ENCODE measurements around the gene MLXIP.

The MLXIP gene

GRCh38 chr12:122064025-122064777 is 14.4 kb upstream of the MLXIP start:
- TF ChIP-seq FOXP2 (optimal IDR thresholded peaks at IDR 0.05; ENCODE audit: borderline replicate concordance, extremely low read depth, extremely low read length, insufficient read depth) (no peak), POLR2AphosphoS5 (IDR thresholded peaks at IDR 0.05; ENCODE audit: low read depth, low read length) (peak; percentile 48)

- TF ChIP-seq SIN3A (IDR thresholded peaks at IDR 0.05; ENCODE audit: borderline replicate concordance, insufficient read depth, low read length) (0 out of 2 replicates have a peak, but pooled peaks have one; percentile 74), POLR2AphosphoS5 (IDR thresholded peaks at IDR 0.05; ENCODE audit: low read depth, low read length) (no peak; the same call in 1 of the 2 replicates), TAF1 (IDR thresholded peaks at IDR 0.05; ENCODE audit: borderline replicate concordance, insufficient read depth, low read length) (0 out of 2 replicates have a peak, but pooled peaks have one; percentile 55), REST (IDR thresholded peaks at IDR 0.05; ENCODE audit: insufficient read depth in 1 of 2, low read depth in 2 of 2, low read length in 2 of 2) (peak in 1 of 2 experiments; percentile 44; a peak in 2 of 4 replicates), FOXP2 (optimal IDR thresholded peaks at IDR 0.05; ENCODE audit: borderline replicate concordance, extremely low read depth, extremely low read length, insufficient read depth) (peak; percentile 98)
Observed at GRCh38 chr12:122064780-122065588, 13.6 kb upstream of the MLXIP start.

- TF ChIP-seq POLR2AphosphoS5 (IDR thresholded peaks at IDR 0.05; ENCODE audit: low read depth, low read length) = no peak
- no peak for TF ChIP-seq TAF1 (IDR thresholded peaks at IDR 0.05; ENCODE audit: borderline replicate concordance, insufficient read depth, low read length)
- TF ChIP-seq REST (IDR thresholded peaks at IDR 0.05; ENCODE audit: insufficient read depth in 1 of 2, low read depth in 2 of 2, low read length in 2 of 2) = no peak
- TF ChIP-seq SIN3A (IDR thresholded peaks at IDR 0.05; ENCODE audit: borderline replicate concordance, insufficient read depth, low read length) = no peak
- TF ChIP-seq FOXP2 (optimal IDR thresholded peaks at IDR 0.05; ENCODE audit: borderline replicate concordance, extremely low read depth, extremely low read length, insufficient read depth) = no peak
Observed at GRCh38 chr12:122067548-122067947, 11.0 kb upstream of the MLXIP start.

GRCh38 chr12:122067966-122068365 is 10.6 kb upstream of the MLXIP start:
- no peak for TF ChIP-seq POLR2AphosphoS5 (IDR thresholded peaks at IDR 0.05; ENCODE audit: low read depth, low read length)
- peak; percentile 21 for TF ChIP-seq FOXP2 (optimal IDR thresholded peaks at IDR 0.05; ENCODE audit: borderline replicate concordance, extremely low read depth, extremely low read length, insufficient read depth)

GRCh38 chr12:122072031-122072970 is 6.3 kb upstream of the MLXIP start:
- TF ChIP-seq FOXP2 (optimal IDR thresholded peaks at IDR 0.05; ENCODE audit: borderline replicate concordance, extremely low read depth, extremely low read length, insufficient read depth) (peak; percentile 20), POLR2AphosphoS5 (IDR thresholded peaks at IDR 0.05; ENCODE audit: low read depth, low read length) (0 out of 2 replicates have a peak, but pooled peaks have one; percentile 39), TAF1 (IDR thresholded peaks at IDR 0.05; ENCODE audit: borderline replicate concordance, insufficient read depth, low read length) (no peak), SIN3A (IDR thresholded peaks at IDR 0.05; ENCODE audit: borderline replicate concordance, insufficient read depth, low read length) (peak; percentile 69; the same call in 1 of the 2 replicates), REST (IDR thresholded peaks at IDR 0.05; ENCODE audit: insufficient read depth in 1 of 2, low read depth in 2 of 2, low read length in 2 of 2) (no peak)

All from PFSK-1 (cell line).